Stimulated activated CD8-positive, alpha-beta memory T cell treated with anti-CD3 and anti-CD28 coated beads, Interleukin-12 subunit alpha, Interleukin-12 subunit beta, amount 100 ng/mL, for 24 hours (primary cell): ENCODE results near the gene TGFB2.

Experiments used
- DNase-seq: peaks from one replicate; pipeline ENCODE4 v3.0.0-alpha.2; 2020; ENCODE audit errors: extremely low read depth

The TGFB2 gene

DNA sequence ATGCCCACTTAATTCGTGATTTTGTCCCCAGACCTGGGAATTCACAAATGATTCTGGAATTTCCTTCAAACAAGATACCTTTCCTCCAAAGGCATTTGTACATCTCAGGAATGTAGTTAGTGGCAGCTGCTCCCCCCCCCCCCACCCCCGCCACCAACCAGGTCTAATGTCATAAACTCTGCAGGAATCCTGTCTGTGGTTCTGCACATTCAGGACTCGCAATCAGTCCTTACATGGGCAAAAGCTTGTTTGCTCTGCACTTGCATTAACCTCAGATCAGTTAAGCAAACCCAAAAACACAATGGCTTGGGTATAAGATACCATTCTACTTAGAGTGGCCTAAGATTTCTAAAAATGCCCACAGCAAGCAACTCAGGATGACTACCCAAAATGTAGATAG, 143.8 kb downstream of the TGFB2 start:
- no peak for DNase-seq

DNA sequence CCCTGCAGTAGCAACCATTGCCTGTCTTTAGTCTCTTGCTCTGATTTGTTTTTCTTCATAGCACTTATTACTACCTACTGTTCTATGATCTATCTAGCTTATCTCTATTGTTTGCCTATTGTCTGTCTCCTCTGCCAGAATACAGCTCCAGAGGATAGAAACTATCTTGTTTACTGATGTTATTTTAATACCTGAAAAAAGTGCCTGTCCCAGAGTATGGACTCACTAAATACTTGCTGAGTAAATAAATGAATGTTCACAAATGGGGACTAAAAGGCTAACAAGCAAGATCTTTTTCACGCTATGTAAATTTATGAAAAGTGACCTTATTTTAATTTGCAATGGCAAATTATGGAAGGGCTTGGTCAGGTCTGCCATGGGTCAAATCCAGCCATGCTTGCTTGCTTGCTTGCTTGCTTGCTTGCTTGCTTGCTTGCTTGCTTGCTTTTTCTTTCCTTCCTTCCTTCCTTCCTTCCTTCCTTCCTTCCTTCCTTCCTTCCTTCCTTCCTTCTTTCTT, 145.3 kb downstream of the TGFB2 start:
- no peak for DNase-seq

DNA sequence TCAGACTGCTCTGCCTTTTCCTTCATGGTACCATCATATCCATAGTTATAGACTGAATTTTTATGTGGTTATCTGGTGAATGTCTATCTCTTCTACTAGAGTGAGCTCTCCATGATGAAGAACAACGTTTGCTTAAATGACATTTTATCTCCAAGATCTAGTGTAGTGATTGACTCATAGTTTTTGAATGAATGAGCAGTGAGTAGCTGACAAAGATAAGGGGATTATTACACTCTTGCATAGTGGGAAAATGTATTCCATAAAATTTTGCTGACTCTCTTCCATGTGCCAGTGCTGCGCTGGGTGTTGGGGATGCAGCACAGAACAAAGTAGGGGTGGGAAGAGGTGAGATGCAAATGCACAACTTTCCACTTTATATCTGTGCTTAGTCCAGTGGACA, 147.7 kb downstream of the TGFB2 start:
- no peak for DNase-seq

DNA sequence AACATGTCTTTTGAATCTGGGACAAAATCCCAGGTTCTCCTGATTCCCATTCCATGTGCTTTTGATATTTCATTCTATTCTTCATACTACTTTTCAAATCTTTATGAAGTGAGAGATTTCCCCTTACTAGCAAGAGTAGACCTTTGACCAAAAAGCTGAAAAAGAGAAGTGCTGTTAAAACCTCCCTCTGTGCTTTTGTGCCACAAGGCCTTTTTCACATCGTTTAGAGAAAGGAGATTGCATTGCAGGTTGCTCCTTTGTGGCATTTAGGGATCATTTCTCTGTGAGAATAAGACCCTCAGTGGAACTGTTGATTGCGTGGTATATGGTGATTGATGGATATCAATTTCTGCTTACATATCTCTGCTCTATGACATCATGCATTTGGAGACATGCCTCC, 148.8 kb downstream of the TGFB2 start:
- no peak for DNase-seq
